ENCODE data around the gene ANKRD11. TPM values are rescaled to one million over a fixed set of nuclear protein-coding genes. Genes with fewer than 3 reads are reported as not detected.
"Not testable (repeated sequence)": the region's sequence is repeated elsewhere in the genome, so short reads cannot be mapped to it uniquely, and the experiment has no call there.

ANKRD11 gene
- total RNA-seq, 2 experiments from 2014 or later = 174 to 177 TPM

GRCh38 chr16:89300976-89301360, 189.4 kb downstream of the ANKRD11 start:
- CTCF ChIA-PET = no interaction called here
- no peak overlapping the region for H3K4me3 Mint-ChIP-seq
- peaks cover 23% of the 10 kb centered on the region for H3K36me3 Mint-ChIP-seq (ENCODE audit: low read depth)
- H3K27me3 Mint-ChIP-seq (ENCODE audit: low read depth) = no peaks in the 10 kb centered on the region
- no peak for DNase-seq
- H3K27ac Mint-ChIP-seq = peak overlapping the region; percentile 59
- peaks cover 43% of the 10 kb centered on the region for H3K4me1 Mint-ChIP-seq (ENCODE audit: low read depth)
- intact Hi-C loops (cut with micrococcal nuclease) = no loop called here
- no peaks in the 10 kb centered on the region for H3K9me3 Mint-ChIP-seq

DNA sequence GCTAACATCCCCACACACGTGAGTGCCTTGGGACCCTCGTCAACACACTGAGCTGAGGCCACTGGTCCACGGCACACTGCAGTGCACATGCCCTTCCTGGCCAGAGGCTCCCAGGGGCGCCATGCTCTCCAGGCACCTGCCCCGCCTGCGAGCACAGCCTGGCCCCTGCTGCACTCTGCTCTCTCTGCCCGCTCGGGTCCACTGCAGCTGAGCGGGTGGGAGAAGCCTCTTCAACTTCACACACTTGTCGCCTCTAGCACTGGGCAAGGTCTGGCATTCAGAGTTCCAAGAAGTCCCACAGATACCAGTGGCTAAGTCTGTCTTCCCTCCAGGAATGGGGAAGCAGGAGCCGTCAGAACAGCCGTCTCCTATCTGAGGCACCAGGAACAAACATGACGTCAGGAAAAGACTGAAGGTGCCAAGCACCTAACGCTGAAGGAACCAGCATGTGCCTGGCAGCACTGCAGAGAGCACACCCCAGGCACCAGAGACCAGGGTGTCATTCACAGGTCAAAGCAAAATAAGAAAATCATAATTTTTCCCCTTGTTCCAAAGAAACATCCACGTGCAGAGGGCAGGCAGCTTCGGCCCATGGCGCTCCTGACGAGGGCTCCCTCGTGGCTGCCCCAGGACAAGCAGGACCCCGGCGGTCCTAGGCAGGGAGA, 189.9 kb downstream of the ANKRD11 start:
- Mint-ChIP-seq H3K27me3 (ENCODE audit: low read depth) (no peaks in the 10 kb centered on the region), H3K4me3 (no peak overlapping the region), H3K4me1 (ENCODE audit: low read depth) (peaks cover 46% of the 10 kb centered on the region), H3K36me3 (ENCODE audit: low read depth) (peaks cover 23% of the 10 kb centered on the region), H3K9me3 (no peaks in the 10 kb centered on the region), H3K27ac (peak overlapping the region; percentile 59)
- intact Hi-C loops (cut with micrococcal nuclease) = no loop called here
- CTCF ChIA-PET = no interaction called here
- DNase-seq = no peak

GRCh38 chr16:89299357-89300111, 190.8 kb downstream of the ANKRD11 start:
- H3K4me3 Mint-ChIP-seq; H3K27ac Mint-ChIP-seq; DNase-seq; intact Hi-C loops (cut with micrococcal nuclease); H3K27me3 Mint-ChIP-seq (ENCODE audit: low read depth); CTCF ChIA-PET; H3K9me3 Mint-ChIP-seq: not testable (repeated sequence)
- peaks cover 19% of the 10 kb centered on the region for H3K36me3 Mint-ChIP-seq (ENCODE audit: low read depth)
- H3K4me1 Mint-ChIP-seq (ENCODE audit: low read depth) = peaks cover 48% of the 10 kb centered on the region

- peaks cover 45% of the 10 kb centered on the region for H3K4me1 Mint-ChIP-seq (ENCODE audit: low read depth)
- intact Hi-C loops (cut with micrococcal nuclease) = no loop called here
- no peak for DNase-seq
- H3K36me3 Mint-ChIP-seq (ENCODE audit: low read depth) = peaks cover 11% of the 10 kb centered on the region
- H3K27me3 Mint-ChIP-seq (ENCODE audit: low read depth) = no peaks in the 10 kb centered on the region
- CTCF ChIA-PET = interaction anchor here (1.5 kb wide), 1 partner anchor 10 kb away, joined by 10 read pairs; no protein-coding TSS in a partner anchor
- peak overlapping the region; percentile 54 for H3K27ac Mint-ChIP-seq
- H3K9me3 Mint-ChIP-seq = no peaks in the 10 kb centered on the region
- H3K4me3 Mint-ChIP-seq = no peak overlapping the region
These were observed 191.6 kb downstream of the ANKRD11 start for GRCh38 chr16:89298623-89299225.

DNA sequence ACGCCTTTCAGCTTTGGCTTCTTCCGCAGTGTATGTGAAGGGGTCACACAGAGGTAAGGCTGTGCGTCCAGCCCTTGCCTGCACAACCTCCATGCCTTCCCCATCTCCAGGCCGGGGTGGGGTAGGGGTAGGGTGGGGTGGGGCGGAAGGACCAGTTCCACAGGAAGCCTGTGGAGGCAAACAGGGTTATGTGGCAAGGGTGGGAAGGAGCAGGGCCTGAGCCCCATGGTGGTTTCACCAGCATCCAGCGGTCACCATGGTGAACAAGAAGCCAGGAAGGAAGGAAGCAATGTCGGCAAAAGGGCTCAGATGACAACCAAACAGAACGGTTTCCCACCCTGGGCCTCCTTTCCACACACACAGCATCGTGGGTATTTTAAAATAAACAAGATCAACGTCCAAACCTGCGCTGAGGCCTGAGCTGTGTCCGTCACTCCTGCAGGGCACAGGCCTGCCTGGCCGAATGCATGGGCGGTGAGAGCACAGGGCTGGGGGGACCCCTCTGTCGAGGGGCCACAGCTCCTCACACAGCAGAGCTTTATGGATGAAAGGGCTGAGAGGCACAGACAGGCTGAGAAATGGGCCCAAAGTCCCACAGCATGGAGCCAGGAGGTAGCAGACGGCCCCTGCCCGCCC, 192.3 kb downstream of the ANKRD11 start:
- peaks cover 44% of the 10 kb centered on the region for H3K4me1 Mint-ChIP-seq (ENCODE audit: low read depth)
- H3K27ac Mint-ChIP-seq = peak overlapping the region; percentile 2
- H3K4me3 Mint-ChIP-seq = no peak overlapping the region
- H3K27me3 Mint-ChIP-seq (ENCODE audit: low read depth) = no peaks in the 10 kb centered on the region
- H3K36me3 Mint-ChIP-seq (ENCODE audit: low read depth) = peaks cover 11% of the 10 kb centered on the region
- H3K9me3 Mint-ChIP-seq = no peaks in the 10 kb centered on the region
- intact Hi-C loops (cut with micrococcal nuclease) = no loop called here
- CTCF ChIA-PET = interaction anchor here (1.3 to 1.5 kb wide), 2 partner anchors 9 to 211 kb away, joined by 5 to 10 read pairs; no protein-coding TSS in a partner anchor
- DNase-seq = no peak

GRCh38 chr16:89297156-89297874, 193.0 kb downstream of the ANKRD11 start:
- Mint-ChIP-seq H3K4me1 (ENCODE audit: low read depth) (peaks cover 44% of the 10 kb centered on the region), H3K4me3 (no peak overlapping the region)

GRCh38 chr16:89295915-89296314, 194.4 kb downstream of the ANKRD11 start:
- intact Hi-C loops (cut with micrococcal nuclease) = no loop called here

More at GRCh38 chr16:89297156-89297874, 193.0 kb downstream of the ANKRD11 start:
- peaks cover 11% of the 10 kb centered on the region for H3K36me3 Mint-ChIP-seq (ENCODE audit: low read depth)
- H3K9me3 Mint-ChIP-seq = no peaks in the 10 kb centered on the region
- no peak for DNase-seq
- no peaks in the 10 kb centered on the region for H3K27me3 Mint-ChIP-seq (ENCODE audit: low read depth)
- H3K27ac Mint-ChIP-seq = peak overlapping the region; percentile 2
- intact Hi-C loops (cut with micrococcal nuclease) = no loop called here
- CTCF ChIA-PET = interaction anchor here (1.3 to 1.5 kb wide), 2 partner anchors 8 to 212 kb away, joined by 5 to 10 read pairs; no protein-coding TSS in a partner anchor

GRCh38 chr16:89295071-89295900, 195.1 kb downstream of the ANKRD11 start:
- CTCF ChIA-PET = interaction anchor here (0.6 to 2.3 kb wide), 2 partner anchors 213 to 578 kb away, joined by 3 to 7 read pairs; partner anchors contain the start of genes SPG7 and TCF25
- intact Hi-C loops (cut with micrococcal nuclease) = no loop called here
- DNase-seq = no peak
- Mint-ChIP-seq H3K27me3 (ENCODE audit: low read depth) (no peaks in the 10 kb centered on the region), H3K9me3 (no peaks in the 10 kb centered on the region), H3K4me1 (ENCODE audit: low read depth) (peaks cover 46% of the 10 kb centered on the region), H3K36me3 (ENCODE audit: low read depth) (peaks cover 11% of the 10 kb centered on the region), H3K27ac (no peak overlapping the region), H3K4me3 (no peak overlapping the region)

More at GRCh38 chr16:89295915-89296314, 194.4 kb downstream of the ANKRD11 start:
- no peak overlapping the region for H3K4me3 Mint-ChIP-seq
- DNase-seq = no peak
- H3K36me3 Mint-ChIP-seq (ENCODE audit: low read depth) = peaks cover 11% of the 10 kb centered on the region
- peaks cover 49% of the 10 kb centered on the region for H3K4me1 Mint-ChIP-seq (ENCODE audit: low read depth)
- H3K27me3 Mint-ChIP-seq (ENCODE audit: low read depth) = no peaks in the 10 kb centered on the region
- H3K27ac Mint-ChIP-seq = peak overlapping the region; percentile 66
- no peaks in the 10 kb centered on the region for H3K9me3 Mint-ChIP-seq
- CTCF ChIA-PET = no interaction called here

- intact Hi-C loops (cut with micrococcal nuclease) = no loop called here
- no peak overlapping the region for H3K4me3 Mint-ChIP-seq
- no peak for DNase-seq
- peaks cover 11% of the 10 kb centered on the region for H3K36me3 Mint-ChIP-seq (ENCODE audit: low read depth)
- H3K4me1 Mint-ChIP-seq (ENCODE audit: low read depth) = peaks cover 47% of the 10 kb centered on the region
- H3K27ac Mint-ChIP-seq = peak overlapping the region; percentile 56
- CTCF ChIA-PET = interaction anchor here (2.3 kb wide), 1 partner anchor 214 kb away, joined by 7 read pairs; the partner anchor contains the start of gene SPG7
- H3K9me3 Mint-ChIP-seq = no peaks in the 10 kb centered on the region
- H3K27me3 Mint-ChIP-seq (ENCODE audit: low read depth) = no peaks in the 10 kb centered on the region
These were observed 195.9 kb downstream of the ANKRD11 start for GRCh38 chr16:89294486-89294885.

GRCh38 chr16:89293276-89294143, 196.9 kb downstream of the ANKRD11 start:
- CTCF ChIA-PET = interaction anchor here (0.6 to 2.3 kb wide), 3 partner anchors 81 to 223 kb away, joined by 3 to 7 read pairs (median 6); partner anchors contain the start of gene SPG7
- DNase-seq = no peak
- no peaks in the 10 kb centered on the region for H3K9me3 Mint-ChIP-seq
- H3K36me3 Mint-ChIP-seq (ENCODE audit: low read depth) = peaks cover 8% of the 10 kb centered on the region
- intact Hi-C loops (cut with micrococcal nuclease) = no loop called here
- no peak overlapping the region for H3K4me3 Mint-ChIP-seq
- H3K4me1 Mint-ChIP-seq (ENCODE audit: low read depth) = peaks cover 43% of the 10 kb centered on the region
- H3K27ac Mint-ChIP-seq = no peak overlapping the region
- H3K27me3 Mint-ChIP-seq (ENCODE audit: low read depth) = no peaks in the 10 kb centered on the region
